ENCODE data around the gene CLIP4. TPM values are rescaled to one million over a fixed set of nuclear protein-coding genes. Genes with fewer than 3 reads are reported as not detected.

Gene CLIP4
- total RNA-seq (2014; rRNA removed), result 31.4 and 38.0 TPM in 2 replicates
- 12.8 TPM for polyA plus RNA-seq (2012)

DNA sequence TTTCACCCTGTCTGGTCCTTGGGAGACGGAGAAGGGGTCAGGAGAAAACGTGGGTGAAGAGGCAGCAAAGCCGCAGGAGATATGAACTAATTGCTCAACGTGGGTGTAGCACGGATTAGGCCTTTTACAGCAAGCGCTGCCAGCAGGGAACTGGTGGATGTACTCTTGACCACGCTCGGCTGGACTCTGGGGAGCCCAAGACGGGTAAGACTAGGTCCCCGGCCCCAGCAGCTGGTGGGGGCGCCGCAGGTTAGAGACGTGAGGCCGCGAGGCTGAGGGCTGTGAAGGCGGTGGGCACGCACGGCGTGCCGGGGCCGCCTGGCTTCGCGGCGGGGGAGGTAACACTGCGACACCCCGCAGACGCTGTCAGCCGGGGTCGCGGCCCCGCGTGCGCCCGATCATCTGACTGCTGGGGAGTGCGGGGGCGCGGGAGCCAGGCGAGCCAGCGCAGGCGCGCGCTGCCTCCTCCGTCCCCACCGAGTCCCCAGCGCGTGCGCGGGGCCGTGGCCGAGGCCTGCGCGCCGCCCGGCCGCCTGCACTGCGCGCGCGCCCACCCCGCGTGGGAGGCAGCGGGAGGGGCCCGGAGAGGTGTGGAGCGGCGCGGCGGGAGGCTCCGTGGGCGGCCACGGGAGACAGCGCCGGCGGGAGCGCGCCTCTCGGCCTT, at the start of gene CLIP4:
TSS of gene CLIP4 (plus strand) at position 470 of the 664 bp plus-strand sequence. CDS start 5,974 bp downstream, outside the sequence.
- peak; percentile 49 for DNase-seq (ENCODE audit: low read depth)

- DNase-seq (ENCODE audit: low read depth), result no peak
These were observed 48.8 kb upstream of the CLIP4 start for GRCh38 chr2:29066271-29066860.

GRCh38 chr2:29066997-29067605, 48.1 kb upstream of the CLIP4 start:
- DNase-seq (ENCODE audit: low read depth), result no peak

- DNase-seq (ENCODE audit: low read depth), result no peak
These were observed 46.7 kb upstream of the CLIP4 start for GRCh38 chr2:29068513-29068912.

- DNase-seq (ENCODE audit: low read depth), result no peak
These were observed 44.7 kb upstream of the CLIP4 start for GRCh38 chr2:29070526-29070925.

GRCh38 chr2:29071032-29071975, 43.9 kb upstream of the CLIP4 start:
- DNase-seq (ENCODE audit: low read depth), result no peak

GRCh38 chr2:29072251-29072650, 43.0 kb upstream of the CLIP4 start:
- no peak for DNase-seq (ENCODE audit: low read depth)

DNA sequence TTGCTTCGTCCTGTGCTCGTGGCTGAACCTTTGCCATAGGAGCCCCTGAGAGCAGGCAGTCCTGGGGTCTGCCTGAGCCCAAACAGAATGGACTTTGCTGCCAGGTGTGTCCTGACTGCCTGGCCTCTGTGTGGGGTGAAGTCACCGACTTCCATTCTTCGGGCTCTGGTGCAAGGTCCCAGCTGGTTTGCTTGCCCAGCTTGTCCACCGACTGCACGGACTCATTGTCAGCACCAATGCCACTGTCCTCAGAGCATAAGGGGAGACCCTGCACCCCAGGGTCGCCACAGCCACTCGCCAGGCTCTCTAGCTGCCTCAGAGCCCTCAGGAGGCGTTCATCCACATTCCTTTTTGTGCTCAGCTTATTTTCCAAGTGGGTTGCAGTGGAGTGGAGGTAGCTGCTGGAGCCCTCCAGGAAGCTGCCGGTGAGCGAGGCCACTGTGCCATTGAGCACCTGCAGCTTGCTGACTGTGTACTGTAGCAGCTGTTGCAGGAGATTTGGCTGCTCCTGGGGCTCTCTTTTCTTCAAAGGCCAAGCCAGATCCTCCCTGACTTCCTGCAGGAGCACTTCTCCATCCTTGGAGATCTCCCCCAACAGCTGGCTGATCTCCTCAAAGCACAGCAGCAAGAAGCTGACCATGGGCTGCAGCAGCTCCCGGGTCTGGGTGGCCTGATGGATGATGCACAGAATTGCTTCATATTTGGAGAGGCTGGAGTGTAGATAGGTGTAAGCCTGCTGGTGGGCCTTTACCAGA, 42.1 kb upstream of the CLIP4 start:
- no peak for DNase-seq (ENCODE audit: low read depth)

- no peak for DNase-seq (ENCODE audit: low read depth)
These were observed 41.3 kb upstream of the CLIP4 start for GRCh38 chr2:29073933-29074332.

GRCh38 chr2:29074411-29074810, 40.8 kb upstream of the CLIP4 start, which contains the start of gene PCARE:
Gene PCARE, minus strand, starts transcription at chr2:29074523. Its CDS starts 262 bp downstream, at chr2:29074261.
- no peak for DNase-seq (ENCODE audit: low read depth)

DNA sequence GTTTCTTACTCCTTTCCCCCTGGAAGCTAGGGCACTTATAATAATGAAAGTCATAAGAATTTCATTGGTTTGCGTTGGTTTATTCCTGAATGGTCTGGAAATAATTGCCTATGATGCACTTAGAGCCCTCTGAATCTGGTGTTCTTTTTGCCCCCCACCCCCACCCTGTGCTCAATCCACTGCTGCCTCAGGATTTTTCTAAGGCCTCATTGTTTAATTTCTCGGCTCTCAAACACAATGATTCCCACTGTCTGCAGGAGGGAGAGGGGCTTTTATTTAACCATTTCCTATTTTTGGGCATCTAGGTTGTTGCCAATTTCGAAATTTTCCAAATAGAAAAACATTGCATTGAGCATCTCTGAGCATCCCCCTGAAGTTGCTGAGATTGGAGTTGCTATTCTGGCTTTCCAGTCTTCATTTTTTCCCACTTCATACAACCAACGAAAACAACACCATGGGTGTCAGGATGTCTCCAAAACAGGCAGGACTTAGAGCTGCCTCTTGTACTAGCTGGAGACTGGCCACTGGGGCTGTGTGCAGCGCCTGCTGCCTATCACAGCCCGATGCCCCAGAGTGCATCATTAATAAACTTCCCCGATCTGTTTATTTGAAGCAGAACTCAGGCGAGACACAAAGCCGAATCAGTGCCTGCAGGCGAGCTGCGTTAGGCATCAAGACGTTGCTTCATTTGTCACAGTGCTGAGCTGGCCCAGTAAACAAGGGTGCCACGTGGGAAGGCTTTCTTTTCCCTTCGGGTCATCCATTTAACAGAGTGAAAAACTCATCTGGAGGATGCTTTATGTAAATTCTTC, 39.1 kb upstream of the CLIP4 start:
- DNase-seq (ENCODE audit: low read depth), result no peak

DNA sequence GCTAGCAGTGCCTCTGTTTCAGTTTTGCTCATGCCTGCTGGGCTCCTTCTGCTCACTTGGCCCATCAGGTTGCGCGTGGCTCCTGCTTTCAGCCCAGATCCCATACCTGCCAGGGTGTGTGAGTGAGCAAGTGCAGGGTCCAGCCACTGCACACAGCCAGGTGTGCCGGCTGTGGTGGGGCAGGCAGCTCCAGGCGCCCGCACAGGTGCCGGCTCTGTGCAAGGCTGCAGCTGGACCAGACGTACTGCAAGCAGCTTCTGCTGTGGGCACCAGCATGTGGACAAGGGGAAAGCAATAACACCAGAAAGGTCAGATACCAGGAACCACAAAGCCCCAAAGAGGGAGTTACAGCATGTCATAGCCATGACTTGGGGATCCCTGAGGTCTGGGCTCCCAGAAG, 35.3 kb upstream of the CLIP4 start:
- DNase-seq (ENCODE audit: low read depth), result no peak

DNA sequence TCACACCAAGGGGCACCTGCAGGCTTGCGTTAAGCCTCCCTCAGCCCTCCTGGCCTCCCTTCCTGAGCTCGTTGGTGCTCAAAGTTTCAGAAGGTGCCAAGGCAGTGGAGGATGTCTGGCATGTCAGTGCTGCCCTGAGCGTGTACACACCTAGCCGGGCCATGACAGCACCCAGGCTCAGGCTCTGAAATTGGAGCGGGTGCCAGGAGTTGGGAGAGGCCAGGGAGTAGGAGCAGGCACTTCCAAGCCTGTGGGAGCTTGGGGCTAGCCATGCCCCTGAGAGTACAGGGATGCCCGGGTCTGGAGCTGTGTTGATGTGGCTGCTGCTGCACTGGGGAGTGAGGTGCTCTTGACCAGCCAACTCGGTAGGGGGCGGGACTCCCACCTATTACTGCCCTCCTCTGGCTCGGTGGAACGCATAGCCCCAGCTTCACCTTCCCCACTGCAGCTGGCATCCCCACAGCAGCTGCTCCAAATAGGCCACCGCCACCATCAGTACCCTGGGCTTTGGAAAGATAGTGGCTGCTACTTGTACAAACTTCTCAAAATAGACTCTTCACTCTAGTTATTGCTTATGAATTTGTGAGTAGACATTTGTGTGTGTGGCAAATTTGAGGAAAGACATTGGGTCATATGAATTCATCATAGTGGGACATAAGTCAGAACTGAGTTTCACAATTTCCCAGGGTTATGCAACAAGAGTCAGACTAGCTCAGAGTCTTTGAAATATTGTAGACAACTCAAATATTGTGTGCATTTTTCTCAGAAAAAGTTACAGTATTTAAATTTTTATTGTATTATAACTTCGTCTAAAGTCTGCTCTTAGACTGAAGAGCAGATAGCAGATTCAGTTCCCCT, 34.1 kb upstream of the CLIP4 start:
- DNase-seq (ENCODE audit: low read depth), result no peak

- no peak for DNase-seq (ENCODE audit: low read depth)
These were observed 32.3 kb upstream of the CLIP4 start for GRCh38 chr2:29082804-29083495.

GRCh38 chr2:29084554-29084953, 30.7 kb upstream of the CLIP4 start:
- no peak for DNase-seq (ENCODE audit: low read depth)

- DNase-seq (ENCODE audit: low read depth), result peak; percentile 66
These were observed 24.9 kb upstream of the CLIP4 start for GRCh38 chr2:29090311-29090710.

DNA sequence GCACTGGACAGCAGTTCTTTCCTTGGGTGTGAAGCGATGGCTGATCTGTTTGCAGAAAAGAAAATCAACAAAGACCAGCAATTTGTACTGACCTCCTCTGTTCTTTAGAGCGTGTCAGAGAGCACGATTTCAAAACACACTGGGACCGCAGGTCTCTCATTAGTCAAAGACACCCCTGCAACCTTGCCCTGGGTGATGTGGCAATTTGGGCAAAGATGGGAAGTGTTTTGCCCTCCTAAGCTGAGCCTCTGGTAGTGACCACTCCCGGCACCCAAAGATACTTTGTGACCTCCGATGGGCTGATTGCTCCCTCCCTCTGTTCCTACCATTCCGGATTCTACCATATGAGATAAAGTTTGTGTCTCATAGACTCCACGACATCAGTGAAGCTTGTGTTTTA, 18.2 kb upstream of the CLIP4 start:
- no peak for DNase-seq (ENCODE audit: low read depth)

DNA sequence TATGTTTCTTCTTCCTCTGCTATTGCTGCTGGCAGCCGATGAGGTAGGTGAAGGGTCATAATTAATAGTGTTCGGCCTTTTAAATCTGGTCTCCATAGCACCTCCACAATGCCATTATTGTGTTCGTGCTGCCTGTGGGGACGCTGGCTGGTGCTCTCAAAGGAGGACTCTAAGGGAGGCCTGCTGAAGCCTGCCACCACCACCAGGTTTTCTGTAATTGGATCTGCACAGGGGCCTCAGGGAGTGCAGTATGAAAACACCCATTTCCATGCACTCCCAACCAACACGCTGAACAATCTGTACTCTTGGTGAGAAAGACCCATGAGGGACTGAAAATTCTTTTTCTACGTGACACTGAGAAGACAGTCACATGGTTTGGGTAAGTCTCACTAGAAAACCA, 17.6 kb upstream of the CLIP4 start:
- no peak for DNase-seq (ENCODE audit: low read depth)

DNA sequence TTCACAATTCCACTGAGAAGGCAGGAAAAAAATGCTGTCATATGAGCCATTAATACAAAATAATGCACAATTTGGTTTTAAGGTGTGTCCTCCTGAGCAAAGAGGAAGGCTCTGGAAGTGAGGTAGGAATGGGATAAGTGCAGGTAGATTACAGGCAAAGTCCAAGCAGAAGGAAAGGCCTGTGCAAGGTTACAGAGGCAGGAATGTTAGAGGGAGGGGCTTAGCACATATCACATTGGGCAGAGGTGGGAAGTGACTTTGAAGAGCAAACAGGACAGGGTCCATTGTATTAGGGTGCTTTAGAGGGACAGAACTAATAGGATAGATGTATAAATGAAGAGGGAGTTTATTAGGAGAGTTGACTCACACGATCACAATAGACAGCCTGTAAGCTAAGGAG, 14.7 kb upstream of the CLIP4 start:
- DNase-seq (ENCODE audit: low read depth), result no peak
